CD4-positive, alpha-beta T cell (primary cell): ENCODE data around the gene EEF1A2. TPM values are rescaled to one million over a fixed set of nuclear protein-coding genes. Genes with fewer than 3 reads are reported as not detected.

ENCODE experiments used
- ATAC-seq: fragments of 200-7000 bp; cut with Tn5 transposase; one replicate; pipeline ENCODE4 v1.10.0; 2022; ENCODE audit warnings: mild to moderate bottlenecking; ENCODE audit not compliant: poor library complexity
- CTCF ChIA-PET: fragments of 350-600 bp; sonication (Branson Sonifier 250); formaldehyde crosslinking; loops from one replicate; lab custom pipeline; 2021; ENCODE audit warnings: antibody characterized with exemption, inconsistent platforms; lab: Charles Lee
- POLR2A ChIA-PET: fragments of 350-600 bp; sonication (Branson Sonifier 250); formaldehyde crosslinking; loops from one replicate; lab custom pipeline; 2021; ENCODE audit warnings: antibody characterized with exemption, inconsistent platforms; lab: Charles Lee
- DNase-seq, 14 experiments: peaks; one replicate each; pipeline ENCODE4 v3.0.0-alpha.2; 2013 to 2020; ENCODE audit warnings: mixed read lengths in 2 of 14
- H3K27ac ChIP-seq, 2 donors: one replicate each; pipeline versions ENCODE4 v1.5.1 to v1.7.0; 2013; ENCODE audit warnings: low read length in 2 of 2, low read depth in 1 of 2, mild to moderate bottlenecking in 1 of 2
- H3K27me3 ChIP-seq, 2 experiments: 1 replicate in 1 of 2; 2 replicates in 1 of 2; pipeline versions ENCODE4 v1.6.1 to v1.7.0; 2013; ENCODE audit warnings: low read length in 2 of 2, control low read depth in 1 of 2, mild to moderate bottlenecking in 1 of 2, moderate library complexity in 1 of 2; ENCODE audit not compliant: insufficient read depth in 2 of 2, control insufficient read depth in 1 of 2
- H3K36me3 ChIP-seq: one replicate; pipeline ENCODE4 v1.6.1; 2013; ENCODE audit warnings: low read length, control low read depth; ENCODE audit not compliant: insufficient read depth
- H3K4me1 ChIP-seq: one replicate; pipeline ENCODE4 v1.6.1; 2013; ENCODE audit warnings: low read length, control low read depth; ENCODE audit not compliant: insufficient read depth
- H3K4me3 ChIP-seq: one replicate; pipeline ENCODE4 v1.5.1; 2013; ENCODE audit warnings: mild to moderate bottlenecking, low read length, moderate library complexity
- H3K9me3 ChIP-seq, 2 experiments: 1 replicate in 1 of 2; 2 replicates in 1 of 2; pipeline versions ENCODE4 v1.6.1 to v1.7.0; 2013; ENCODE audit warnings: low read length in 2 of 2, mild to moderate bottlenecking in 2 of 2, control low read depth in 1 of 2, moderate library complexity in 1 of 2; ENCODE audit not compliant: control insufficient read depth in 1 of 2, insufficient read depth in 1 of 2
- H3K27ac Mint-ChIP-seq: one replicate; pipeline ENCODE4 v1.8.0; 2020; ENCODE audit warnings: mixed read lengths
- H3K27me3 Mint-ChIP-seq: one replicate; pipeline ENCODE4 v1.8.0; 2021; ENCODE audit warnings: mixed read lengths
- H3K36me3 Mint-ChIP-seq: one replicate; pipeline ENCODE4 v1.8.0; 2021; ENCODE audit warnings: low read depth, mixed read lengths
- H3K4me1 Mint-ChIP-seq: one replicate; pipeline ENCODE4 v1.8.0; 2021; ENCODE audit warnings: low read depth, mixed read lengths
- H3K4me3 Mint-ChIP-seq: one replicate; pipeline ENCODE4 v1.8.0; 2020; ENCODE audit warnings: mild to moderate bottlenecking, mixed read lengths
- H3K9me3 Mint-ChIP-seq: one replicate; pipeline ENCODE4 v1.8.0; 2020; ENCODE audit warnings: mixed read lengths
- CTCF ChIP-seq: fragments of 200-600 bp; IDR thresholded peaks from one replicate; pipeline ENCODE4 v1.8.0; 2022; ENCODE audit warnings: antibody characterized with exemption, mild to moderate bottlenecking
- intact Hi-C, 2 experiments: fragments of 100-400 bp; cut with DNase I in 1 of 2; cut with micrococcal nuclease in 1 of 2; formaldehyde crosslinking; loops; one replicate each; pipeline versions ENCODE4 v1.15.1 to v1.9.0; 2023 to 2025; cut with DNase I, micrococcal nuclease
- total RNA-seq, 174 experiments: library from RNA in 2 of 174; stranded (reverse) in 2 of 174; gene quantifications; one replicate each; pipeline ENCODE4 v1.2.3 and lab custom pipeline; 2021 to 2026

Gene EEF1A2
- total RNA-seq, 2 experiments from 2014 or later, result 0.92 to 1.1 TPM

- H3K27ac Mint-ChIP-seq, result no peak overlapping the region
- peaks cover 5% of the 10 kb centered on the region for H3K4me1 Mint-ChIP-seq
- peak overlapping the region; percentile 45 for H3K4me3 Mint-ChIP-seq
- no peaks in the 10 kb centered on the region for H3K36me3 ChIP-seq
- H3K27me3 Mint-ChIP-seq, result peaks cover 28% of the 10 kb centered on the region
- H3K27me3 ChIP-seq, result peaks cover 30 to 35% of the 10 kb centered on the region in 2 experiments
- H3K27ac ChIP-seq, result no peak overlapping the region
- H3K9me3 ChIP-seq, result peaks cover 0 to 14% of the 10 kb centered on the region in 2 experiments
- peak overlapping the region; percentile 18 for H3K4me3 ChIP-seq
- H3K9me3 Mint-ChIP-seq, result no peaks in the 10 kb centered on the region
- H3K4me1 ChIP-seq, result peaks cover 33% of the 10 kb centered on the region
- POLR2A ChIA-PET, result interaction anchor here (0.7 to 1.8 kb wide), 2 partner anchors 25 to 42 kb away, joined by 3 to 16 read pairs; partner anchors contain the start of genes PPDPF and PTK6
- CTCF ChIA-PET, result interaction anchor here (1.2 to 2.2 kb wide), 7 partner anchors 12 to 478 kb away, joined by 3 to 11 read pairs (median 4); partner anchors contain the start of genes PPDPF, PTK6 and RTEL1
- TF ChIP-seq CTCF, result peak; percentile 93
- DNase-seq (peak; percentile 64 to 88 (median 75)), ATAC-seq (peak; percentile 68)
- H3K36me3 Mint-ChIP-seq, result no peaks in the 10 kb centered on the region
- intact Hi-C loops, result loop anchor here (1.0 to 5.0 kb wide), 4 partner anchors 23 to 626 kb away; no protein-coding TSS in a partner anchor
Observed at GRCh38 chr20:63495741-63496595, 2.9 kb downstream of the EEF1A2 start.

GRCh38 chr20:63495167-63495720 lies 3.6 kb downstream of the EEF1A2 start:
- peaks cover 0 to 14% of the 10 kb centered on the region in 2 experiments for H3K9me3 ChIP-seq
- CTCF ChIA-PET, result interaction anchor here (1.4 to 2.2 kb wide), 3 partner anchors 24 to 42 kb away, joined by 4 to 11 read pairs (median 9); partner anchors contain the start of genes PPDPF and PTK6
- ATAC-seq (no peak), DNase-seq (no peak)
- peaks cover 34 to 35% of the 10 kb centered on the region in 2 experiments for H3K27me3 ChIP-seq
- H3K4me3 ChIP-seq, result no peak overlapping the region
- H3K27ac ChIP-seq, result no peak overlapping the region
- Mint-ChIP-seq H3K4me3 (no peak overlapping the region), H3K27ac (no peak overlapping the region), H3K27me3 (peaks cover 25% of the 10 kb centered on the region), H3K4me1 (peaks cover 5% of the 10 kb centered on the region), H3K9me3 (no peaks in the 10 kb centered on the region), H3K36me3 (no peaks in the 10 kb centered on the region)
- no peak for TF ChIP-seq CTCF
- peaks cover 33% of the 10 kb centered on the region for H3K4me1 ChIP-seq
- intact Hi-C loops, result loop anchor here in 1 of 2 experiments (5.0 kb wide), 1 partner anchor 627 kb away; no protein-coding TSS in a partner anchor
- H3K36me3 ChIP-seq, result no peaks in the 10 kb centered on the region
- POLR2A ChIA-PET, result no interaction called here

- Mint-ChIP-seq H3K4me3 (no peak overlapping the region), H3K4me1 (peaks cover 5% of the 10 kb centered on the region), H3K36me3 (no peaks in the 10 kb centered on the region), H3K27ac (no peak overlapping the region), H3K9me3 (no peaks in the 10 kb centered on the region), H3K27me3 (peaks cover 32% of the 10 kb centered on the region)
- TF ChIP-seq CTCF, result no peak
- CTCF ChIA-PET, result no interaction called here
- no peaks in the 10 kb centered on the region for H3K36me3 ChIP-seq
- DNase-seq (peak in 1 of 14 experiments; percentile 30), ATAC-seq (no peak)
- H3K9me3 ChIP-seq, result peaks cover 0 to 8% of the 10 kb centered on the region in 2 experiments
- H3K4me3 ChIP-seq, result no peak overlapping the region
- H3K27me3 ChIP-seq, result peaks cover 30% of the 10 kb centered on the region in 2 experiments
- intact Hi-C loops, result loop anchor here in 1 of 2 experiments (5.0 kb wide), 1 partner anchor 628 kb away; no protein-coding TSS in a partner anchor
- no peak overlapping the region for H3K27ac ChIP-seq
- peaks cover 30% of the 10 kb centered on the region for H3K4me1 ChIP-seq
- POLR2A ChIA-PET, result no interaction called here
Observed at GRCh38 chr20:63494420-63495166, 4.3 kb downstream of the EEF1A2 start.
